SK-N-MC (cell line): Measurements from ENCODE around the gene CS.

Source experiments
- EZH2 ChIP-seq: fragments of 200-600 bp; sonication (generic); IDR thresholded peaks from one replicate; pipeline ENCODE4 v1.6.1; 2017; ENCODE audit warnings: antibody characterized with exemption
- POLR2AphosphoS5 ChIP-seq: IDR thresholded peaks from 2 replicates; pipeline ENCODE4 v1.6.1; 2012; ENCODE audit warnings: mild to moderate bottlenecking, low read depth, low read length, borderline replicate concordance

DNA sequence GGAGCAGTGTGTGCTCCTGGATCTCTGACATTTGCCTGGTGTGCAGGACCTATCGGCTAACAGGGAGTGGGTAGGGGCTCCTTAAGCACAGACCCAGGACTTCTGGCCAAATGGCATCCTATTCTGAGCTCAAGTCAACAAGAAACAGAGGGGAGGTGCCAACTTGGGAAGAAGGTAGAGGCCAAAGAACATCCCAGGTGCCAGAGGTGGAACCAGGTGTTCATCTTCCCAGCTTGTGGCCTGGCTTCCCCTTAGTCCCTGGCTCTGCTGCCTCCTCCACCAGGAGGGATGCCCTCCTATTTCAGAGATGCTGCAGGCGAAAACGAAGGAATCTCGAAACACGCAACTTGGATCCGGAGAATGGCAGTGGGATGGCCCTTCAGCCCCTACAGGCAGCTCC, 64.0 kb downstream of the CS start:
- TF ChIP-seq EZH2 = no peak
- TF ChIP-seq POLR2AphosphoS5 = no peak
